GM12891 (cell line): ENCODE data around the gene SYS1.

Experiments used
- DNase-seq: peaks from one replicate; pipeline ENCODE4 v3.0.0; 2011; ENCODE audit warnings: low spot score; ENCODE audit not compliant: insufficient read length
- FAIRE-seq: peaks from 2 replicates; lab custom pipeline; 2011; peaks lifted over from hg19 to GRCh38; lab: Jason Lieb, UNC
- PAX5 ChIP-seq: IDR thresholded peaks from 2 replicates; pipeline ENCODE4 v1.6.1; 2011; ENCODE audit warnings: low read length, moderate library complexity, mild to moderate bottlenecking; ENCODE audit not compliant: insufficient read depth, severe bottlenecking
- POLR2A ChIP-seq: IDR thresholded peaks from 2 replicates; pipeline ENCODE4 v1.6.1; 2011; ENCODE audit warnings: low read depth, low read length, control low read depth
- POLR2AphosphoS5 ChIP-seq: IDR thresholded peaks from 2 replicates; pipeline ENCODE4 v1.6.1; 2011; ENCODE audit warnings: low read depth, low read length, control low read depth
- POU2F2 ChIP-seq: IDR thresholded peaks from 2 replicates; pipeline ENCODE4 v1.6.1; 2011; ENCODE audit warnings: low read depth, mild to moderate bottlenecking, control low read depth, low read length, moderate library complexity
- SPI1 ChIP-seq: IDR thresholded peaks from 2 replicates; pipeline ENCODE4 v1.6.1; 2011; ENCODE audit warnings: low read depth, low read length, control low read depth
- TAF1 ChIP-seq: IDR thresholded peaks from 2 replicates; pipeline ENCODE4 v1.6.1; 2011; ENCODE audit warnings: low read depth, low read length, control low read depth

The SYS1 gene

GRCh38 chr20:45400346-45401031, 37.5 kb downstream of the SYS1 start:
- no peak for FAIRE-seq
- no peak for TF ChIP-seq POLR2AphosphoS5
- TF ChIP-seq POU2F2, result no peak
- TF ChIP-seq TAF1, result no peak
- TF ChIP-seq SPI1, result no peak
- TF ChIP-seq PAX5, result no peak
- TF ChIP-seq POLR2A, result no peak

DNA sequence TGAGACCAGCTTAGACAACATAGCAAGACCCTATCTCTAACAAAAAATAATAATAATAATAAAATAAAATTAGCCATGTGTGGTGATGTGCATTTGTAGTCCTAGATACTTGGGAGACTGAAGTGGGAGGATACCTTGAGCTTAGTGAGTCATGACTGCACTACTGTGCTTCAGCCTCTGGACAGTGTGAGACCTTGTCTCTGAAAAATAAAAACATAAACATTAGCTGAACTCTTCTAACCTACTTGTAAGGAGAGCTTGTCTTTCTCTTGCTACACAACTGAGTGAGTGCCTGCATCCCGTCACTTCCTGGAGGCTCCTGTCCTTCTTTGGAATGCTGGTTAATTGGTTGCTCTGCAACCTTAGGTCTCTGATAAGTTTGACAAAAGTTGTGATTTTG, 40.0 kb downstream of the SYS1 start:
- DNase-seq, result no peak
- FAIRE-seq, result no peak
- no peak for TF ChIP-seq PAX5
- TF ChIP-seq TAF1, result no peak
- no peak for TF ChIP-seq SPI1
- no peak for TF ChIP-seq POU2F2
- TF ChIP-seq POLR2A, result no peak
- no peak for TF ChIP-seq POLR2AphosphoS5

More at GRCh38 chr20:45400346-45401031, 37.5 kb downstream of the SYS1 start:
- DNase-seq, result no peak

GRCh38 chr20:45404438-45404837, 41.5 kb downstream of the SYS1 start:
- DNase-seq (no peak), FAIRE-seq (no peak)
- TF ChIP-seq POLR2AphosphoS5 (no peak), PAX5 (no peak), TAF1 (no peak), POLR2A (no peak), SPI1 (no peak), POU2F2 (no peak)

GRCh38 chr20:45405571-45406259, 42.8 kb downstream of the SYS1 start:
- DNase-seq (no peak), FAIRE-seq (no peak)
- TF ChIP-seq PAX5 (no peak), POLR2A (no peak), SPI1 (no peak), TAF1 (no peak), POU2F2 (no peak), POLR2AphosphoS5 (no peak)

DNA sequence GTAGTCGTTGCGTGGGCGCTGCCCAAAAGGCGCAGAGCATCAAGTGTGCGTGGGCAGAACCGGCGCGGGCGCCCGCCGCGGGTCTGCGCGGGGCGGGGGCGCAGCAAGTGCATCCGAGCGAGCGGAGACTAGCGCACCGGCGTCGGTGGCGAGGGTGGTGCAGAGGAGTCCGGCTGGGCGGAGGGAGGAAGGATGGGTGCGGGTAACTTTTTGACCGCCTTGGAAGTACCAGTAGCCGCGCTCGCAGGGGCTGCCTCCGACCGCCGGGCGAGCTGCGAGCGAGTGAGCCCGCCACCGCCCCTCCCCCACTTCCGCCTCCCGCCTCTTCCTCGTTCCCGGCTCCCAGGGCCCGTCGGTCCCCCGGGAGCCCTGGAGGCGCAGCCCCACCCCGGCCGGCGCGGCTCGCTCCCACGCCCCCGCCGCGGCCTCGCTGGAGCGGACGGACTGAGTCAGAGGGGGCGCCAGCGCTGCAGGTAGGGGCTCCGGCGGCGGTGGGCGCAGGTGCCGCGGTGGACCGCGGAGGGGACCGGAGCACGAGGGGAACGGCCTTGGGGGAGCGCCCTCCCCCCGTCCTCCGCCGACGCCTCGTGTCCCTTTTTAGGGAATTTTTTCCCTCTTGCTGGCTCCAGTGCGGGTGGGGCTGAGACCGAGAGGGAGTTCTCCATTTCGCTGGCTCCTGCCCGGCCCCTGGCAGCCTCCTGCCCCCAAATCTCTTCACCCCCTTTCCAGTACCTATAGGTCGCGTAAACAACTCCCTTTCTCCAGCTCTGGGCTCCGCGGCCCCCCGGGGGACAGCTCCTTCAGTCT, 43.5 kb downstream of the SYS1 start:
- no peak for DNase-seq
- no peak for TF ChIP-seq SPI1
- no peak for TF ChIP-seq POLR2AphosphoS5
- no peak for TF ChIP-seq PAX5
- no peak for TF ChIP-seq POU2F2
- TF ChIP-seq TAF1, result no peak
- TF ChIP-seq POLR2A, result no peak
- no peak for FAIRE-seq

- TF ChIP-seq POU2F2, result no peak
- TF ChIP-seq POLR2A, result no peak
- no peak for TF ChIP-seq POLR2AphosphoS5
- no peak for TF ChIP-seq TAF1
- no peak for TF ChIP-seq SPI1
- no peak for TF ChIP-seq PAX5
- FAIRE-seq (no peak), DNase-seq (no peak)
Observed at GRCh38 chr20:45407067-45407745, 44.2 kb downstream of the SYS1 start.

- DNase-seq, result no peak
- FAIRE-seq, result no peak
- no peak for TF ChIP-seq POLR2A
- no peak for TF ChIP-seq POLR2AphosphoS5
- TF ChIP-seq PAX5, result no peak
- no peak for TF ChIP-seq SPI1
- TF ChIP-seq POU2F2, result no peak
- TF ChIP-seq TAF1, result no peak
Observed at GRCh38 chr20:45407783-45408645, 45.1 kb downstream of the SYS1 start, which contains the start of gene DBNDD2. Gene DBNDD2, plus strand, starts transcription at chr20:45408289. Its CDS starts 179 bp downstream, at chr20:45408468.

- no peak for TF ChIP-seq PAX5
- TF ChIP-seq SPI1, result no peak
- TF ChIP-seq POU2F2, result no peak
- TF ChIP-seq POLR2A, result no peak
- TF ChIP-seq TAF1, result no peak
- no peak for TF ChIP-seq POLR2AphosphoS5
- DNase-seq, result no peak
- FAIRE-seq, result no peak
Observed at GRCh38 chr20:45408646-45409213, 45.8 kb downstream of the SYS1 start.
